Midbrain (tissue), 1 donor: ENCODE measurements around the gene MEGF6.
A peak's percentile ranks its signal among the peaks of the same experiment; 100 is the strongest.

ENCODE experiments used
- DNase-seq: peaks from one replicate; lab custom pipeline; 2025; lab: John Stamatoyannopoulos, UW

MEGF6 gene

DNA sequence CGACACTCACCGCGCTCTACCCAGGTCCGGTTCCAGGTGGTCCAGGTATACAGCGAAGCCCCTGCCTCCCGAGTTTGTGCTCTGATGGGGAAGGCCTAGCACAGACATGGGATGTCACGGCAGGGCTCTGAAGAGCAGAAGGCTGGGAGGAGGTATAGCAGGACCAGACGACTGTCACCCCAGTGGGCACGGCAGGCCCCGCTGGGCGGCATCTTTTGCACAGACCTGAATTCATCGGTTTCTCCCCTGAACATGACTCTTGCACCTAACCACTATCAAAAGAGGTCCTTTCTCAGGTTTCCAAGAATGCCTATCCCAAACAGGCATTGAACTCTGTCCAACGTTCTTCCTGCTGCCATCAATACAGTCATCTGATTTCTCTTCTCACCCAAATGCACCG, 126.3 kb downstream of the MEGF6 start:
- DNase-seq, result no peak

DNA sequence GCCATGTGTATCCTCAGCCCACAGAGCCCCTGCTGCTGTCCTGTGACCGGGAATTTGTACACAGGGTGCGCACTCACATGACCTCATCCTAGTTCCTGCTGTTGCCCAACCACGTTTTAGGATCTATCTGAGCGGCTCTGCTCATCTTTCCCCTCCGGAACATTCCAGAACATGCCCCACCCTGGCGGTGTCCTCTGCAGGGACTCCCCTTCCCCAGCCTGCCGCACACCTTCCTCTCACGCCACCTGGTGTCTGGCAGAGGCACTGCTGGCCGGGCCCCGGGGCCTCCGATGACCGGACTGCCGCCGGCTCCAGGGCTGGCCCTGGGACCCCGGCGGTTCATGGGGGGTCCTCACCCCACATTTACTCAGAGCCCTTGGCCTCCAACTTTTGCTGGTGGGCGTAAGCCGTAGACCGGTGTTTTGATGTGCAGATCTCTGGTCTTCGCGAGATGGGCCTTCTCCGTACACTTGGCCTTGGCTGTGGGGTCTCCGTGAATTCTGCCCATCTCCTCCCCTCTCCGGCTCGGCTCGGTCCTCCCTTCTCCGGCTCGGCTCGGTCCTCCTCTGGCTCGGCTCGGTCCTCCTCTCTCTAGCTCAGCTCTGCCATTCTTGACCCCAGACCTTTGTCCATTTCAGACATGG, 127.4 kb downstream of the MEGF6 start:
- DNase-seq, result peak; percentile 7

- no peak for DNase-seq
These were observed 127.9 kb downstream of the MEGF6 start for GRCh38 chr1:3483380-3483779.

DNA sequence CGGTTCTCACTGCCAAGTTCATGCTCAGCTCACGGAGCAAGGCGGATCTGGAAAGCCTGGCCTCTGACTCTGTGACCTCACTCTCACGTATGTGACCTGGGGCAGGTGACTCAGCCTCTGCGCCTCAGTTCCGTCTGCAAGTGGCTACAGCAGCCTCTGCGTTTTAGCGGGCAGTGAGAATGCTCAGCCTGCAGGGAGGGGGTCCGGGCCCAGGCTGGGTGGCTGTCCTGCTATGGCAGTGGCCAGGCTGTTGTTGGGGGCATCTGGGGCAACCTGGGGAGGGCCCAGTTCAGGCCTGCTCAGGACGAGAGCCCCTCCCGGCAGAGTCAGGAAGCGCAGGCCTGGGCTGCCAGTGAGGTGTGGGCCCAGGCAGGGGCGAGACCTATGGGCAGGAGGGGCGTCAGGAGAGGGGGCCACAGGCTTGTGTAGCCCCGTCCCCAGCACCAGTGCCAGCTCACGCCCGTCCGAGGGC, 128.9 kb downstream of the MEGF6 start:
- DNase-seq, result no peak

DNA sequence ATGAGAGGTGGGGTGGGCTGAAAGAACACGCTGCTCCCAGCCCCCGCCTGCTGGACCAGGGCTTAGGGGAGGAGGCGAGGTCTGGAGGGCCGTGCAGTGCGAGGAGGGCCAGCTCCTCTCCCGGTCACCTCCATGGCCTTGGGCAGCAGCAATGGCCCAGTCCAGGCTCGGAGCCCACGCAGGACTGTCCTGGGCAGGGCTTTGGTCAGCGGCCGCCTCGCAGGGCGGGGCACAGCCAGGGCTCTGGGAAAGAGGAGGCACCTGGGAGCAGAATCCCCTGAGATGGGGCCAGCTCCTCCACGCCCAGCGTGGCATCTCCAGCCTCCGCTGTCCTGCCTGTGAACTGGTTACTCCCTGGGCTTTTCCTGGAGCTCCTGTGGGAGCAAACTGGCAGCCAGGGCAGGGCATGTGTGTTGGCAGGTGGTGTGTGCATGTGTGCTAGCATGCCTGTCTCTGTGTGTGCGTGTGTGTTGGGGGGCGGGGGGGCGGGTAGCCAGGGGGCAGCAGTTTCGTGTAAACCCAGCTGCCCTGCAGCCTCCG, 129.4 kb downstream of the MEGF6 start:
- no peak for DNase-seq

DNA sequence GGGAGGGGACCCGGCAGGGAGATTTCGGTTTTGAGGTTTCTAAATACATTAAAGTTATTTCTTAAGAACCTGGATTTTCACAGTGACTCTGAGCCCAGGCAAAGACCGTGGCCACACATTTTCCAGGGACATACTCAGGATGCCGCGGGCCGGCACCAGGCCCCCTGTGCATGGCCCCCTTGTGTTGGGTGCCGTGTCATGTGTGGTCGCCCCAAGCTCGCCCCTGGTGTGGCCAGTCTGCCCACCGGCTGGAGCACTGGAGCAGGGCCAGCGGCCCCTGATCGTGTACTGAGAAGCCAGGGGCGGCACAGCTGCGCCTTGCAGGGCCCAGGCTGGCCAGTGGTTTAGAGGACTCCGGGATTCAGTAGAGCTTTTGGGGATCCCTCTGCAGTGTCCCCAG, 130.3 kb downstream of the MEGF6 start:
- no peak for DNase-seq

- no peak for DNase-seq
These were observed 131.0 kb downstream of the MEGF6 start for GRCh38 chr1:3480369-3480719.

GRCh38 chr1:3479511-3480368, 131.6 kb downstream of the MEGF6 start:
- DNase-seq, result no peak

GRCh38 chr1:3478187-3478586, 133.1 kb downstream of the MEGF6 start:
- no peak for DNase-seq

- DNase-seq, result no peak
These were observed 133.9 kb downstream of the MEGF6 start for GRCh38 chr1:3477241-3477995.

DNA sequence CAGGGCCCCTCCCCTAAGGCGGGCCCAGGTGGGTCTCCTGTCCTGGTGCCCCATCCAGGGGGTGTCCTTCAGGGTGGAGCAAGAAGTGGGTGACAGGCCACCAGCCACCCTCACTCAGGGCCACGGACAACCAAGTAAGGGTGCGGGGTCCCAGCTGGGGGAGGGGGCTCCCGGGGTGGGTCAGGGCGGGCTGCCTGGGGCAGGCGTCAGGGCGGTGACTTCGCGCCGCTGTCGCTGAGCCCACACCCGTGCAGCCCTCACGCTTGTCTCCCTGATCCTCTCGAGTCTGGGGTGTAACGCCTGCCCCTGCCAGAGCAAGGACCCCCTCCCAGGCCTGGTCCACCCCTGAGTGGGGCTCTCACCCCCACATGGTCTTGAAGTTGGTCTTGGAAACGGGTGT, 134.6 kb downstream of the MEGF6 start:
- DNase-seq, result no peak

DNA sequence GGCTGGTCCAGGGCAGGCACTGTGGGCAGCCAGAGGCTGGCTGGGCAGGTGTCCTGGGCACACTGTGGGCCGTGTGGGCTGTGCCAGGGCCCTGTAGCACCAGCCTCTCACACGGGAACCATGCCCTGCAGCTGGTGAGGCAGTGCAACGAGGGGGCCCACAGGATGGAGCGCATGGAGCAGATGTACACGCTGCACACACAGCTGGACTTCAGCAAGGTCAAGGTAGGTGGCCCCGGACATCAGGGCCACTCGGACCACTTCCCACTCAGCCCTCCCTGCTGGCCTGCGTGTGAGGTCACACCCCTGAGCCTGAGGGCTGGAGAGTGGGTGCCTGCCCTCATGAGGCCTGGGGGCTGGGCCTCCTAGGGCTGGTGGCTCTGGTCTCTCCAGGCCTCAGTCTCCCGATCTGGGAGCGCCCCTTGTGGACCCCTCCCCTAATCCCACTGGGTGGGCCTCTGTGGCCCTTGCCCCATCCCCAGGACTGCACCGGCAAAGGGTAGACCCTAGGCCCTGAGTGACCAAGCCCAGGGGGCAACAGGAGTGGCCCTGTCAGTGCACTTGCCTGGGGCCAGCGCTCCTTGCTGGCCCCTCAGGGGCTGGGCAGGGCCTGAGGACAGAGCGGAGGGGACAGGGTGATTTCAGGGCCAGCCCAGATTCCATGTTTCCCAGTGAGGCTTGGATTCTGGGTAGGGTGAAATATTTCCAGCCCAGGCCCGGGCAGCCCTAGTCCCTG, 135.3 kb downstream of the MEGF6 start:
- DNase-seq, result no peak

DNA sequence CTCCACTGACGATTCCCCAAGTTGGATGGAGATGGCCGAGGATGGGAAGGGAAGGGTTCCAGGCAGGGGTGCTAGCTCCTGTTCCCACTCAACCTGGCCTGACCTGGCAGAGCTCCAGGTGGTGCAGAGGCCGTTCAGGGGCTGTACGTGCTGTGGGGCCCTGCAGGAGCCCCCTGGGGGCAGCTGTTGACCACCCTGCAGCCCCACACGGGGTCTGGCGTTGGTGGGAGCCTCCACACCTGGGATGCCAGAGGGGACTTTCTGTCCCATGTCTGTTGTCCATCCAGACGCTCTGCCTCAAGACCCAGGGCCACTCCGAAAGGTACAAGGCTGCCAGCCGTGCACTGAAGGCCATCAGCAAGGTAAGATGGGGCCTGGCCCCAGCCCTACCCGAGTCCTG, 136.9 kb downstream of the MEGF6 start:
- no peak for DNase-seq

- DNase-seq, result no peak
These were observed 137.3 kb downstream of the MEGF6 start for GRCh38 chr1:3474016-3474415.

DNA sequence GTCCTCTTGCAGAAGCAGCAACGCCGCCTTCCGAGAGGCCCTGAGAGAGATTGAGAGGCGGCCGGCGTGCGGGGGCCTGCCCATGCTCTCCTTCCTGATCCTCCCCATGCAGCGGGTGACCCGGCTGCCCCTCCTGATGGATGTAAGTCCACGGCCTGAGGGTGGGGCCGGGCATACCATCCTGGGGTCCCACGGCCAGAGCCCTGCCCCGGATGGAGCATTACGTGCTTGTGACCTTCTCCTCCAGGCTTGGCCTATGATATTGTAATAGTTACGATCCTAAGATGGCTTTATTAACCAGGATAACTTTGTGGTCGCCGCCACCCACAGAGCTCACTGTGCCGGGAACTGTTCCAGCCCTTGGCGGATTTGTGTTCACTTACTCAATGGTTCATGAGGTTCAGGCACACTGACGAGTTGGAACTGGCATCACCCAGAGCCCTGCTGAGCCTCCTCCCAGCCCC, 137.9 kb downstream of the MEGF6 start:
- peak; percentile 8 for DNase-seq

DNA sequence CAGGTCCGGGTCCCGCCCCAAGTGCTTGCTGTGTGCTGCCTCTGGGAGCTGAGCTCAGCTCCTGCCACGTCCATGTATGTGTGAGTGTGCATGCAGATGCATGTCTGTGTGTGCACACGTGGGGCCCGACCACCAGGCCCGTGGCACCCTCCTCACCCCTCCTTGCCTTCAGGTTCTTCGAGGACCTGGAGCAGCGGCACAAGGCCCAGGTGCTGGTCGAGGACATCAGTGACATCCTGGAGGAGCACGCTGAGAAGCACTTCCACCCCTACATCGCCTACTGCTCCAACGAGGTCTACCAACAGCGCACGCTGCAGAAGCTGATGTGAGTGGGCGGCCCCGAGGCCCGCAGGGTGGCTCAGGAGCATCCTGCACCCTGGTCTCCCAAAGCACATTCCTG, 138.4 kb downstream of the MEGF6 start:
- DNase-seq, result no peak

- DNase-seq, result no peak
These were observed 139.0 kb downstream of the MEGF6 start for GRCh38 chr1:3472088-3472850.

- DNase-seq, result peak; percentile 36
These were observed 139.8 kb downstream of the MEGF6 start for GRCh38 chr1:3471356-3472087.

GRCh38 chr1:3470650-3471355, 140.5 kb downstream of the MEGF6 start:
- no peak for DNase-seq
